SK-N-SH (cell line): ENCODE results near the gene MAST4. TPM values are rescaled to one million over a fixed set of nuclear protein-coding genes. Genes with fewer than 3 reads are reported as not detected.

ENCODE experiments used
- CTCF ChIA-PET: fragments of 300-600, 350-600 bp; formaldehyde crosslinking; extraction: SDS; loops from one replicate; lab custom pipeline; 2021; lab: Yijun Ruan, JAX
- POLR2A ChIA-PET: fragments of 350-600 bp; sonication (Branson Sonifier 250); formaldehyde crosslinking; extraction: SDS; loops from one replicate; lab custom pipeline; 2020; ENCODE audit warnings: antibody characterized with exemption, inconsistent platforms; lab: Yijun Ruan, JAX
- DNase-seq: peaks from one replicate; pipeline ENCODE4 v3.0.0; 2012
- H2AFZ ChIP-seq: fragments of 200-600 bp; sonication (generic); 2 replicates; pipeline ENCODE4 v1.8.1; 2016; ENCODE audit warnings: antibody characterized with exemption, mild to moderate bottlenecking, low read depth
- H3F3A ChIP-seq: fragments of 200-600 bp; sonication (generic); replicated peaks from 2 replicates; pipeline ENCODE3; 2016; ENCODE audit warnings: antibody characterized with exemption, mild to moderate bottlenecking; ENCODE audit not compliant: insufficient read depth
- H3K27ac ChIP-seq, 2 experiments: fragments of 200-500 bp in 1 of 2; fragments of 200-600 bp in 1 of 2; sonication (Bioruptor generic) in 1 of 2; sonication (generic), shearing (Covaris generic) in 1 of 2; 2 replicates each; pipeline versions ENCODE4 v1.5.1 to v1.6.1; 2014 to 2016; ENCODE audit warnings: low read depth in 2 of 2, inconsistent platforms in 1 of 2, low read length in 1 of 2, mild to moderate bottlenecking in 1 of 2, mixed read lengths in 1 of 2
- H3K27me3 ChIP-seq: fragments of 200-600 bp; sonication (generic), shearing (Covaris generic); 2 replicates; pipeline ENCODE4 v1.6.1; 2016; ENCODE audit warnings: mixed run types; ENCODE audit not compliant: insufficient read depth
- H3K36me3 ChIP-seq, 2 experiments: fragments of 200-500 bp in 1 of 2; fragments of 200-600 bp in 1 of 2; sonication (Bioruptor generic) in 1 of 2; sonication (generic) in 1 of 2; replicated peaks in 1 of 2; 2 replicates each; pipeline versions ENCODE3 to v1.5.1; 2014 to 2016; ENCODE audit warnings: low read length in 1 of 2, mild to moderate bottlenecking in 1 of 2; ENCODE audit not compliant: insufficient read depth in 2 of 2, control insufficient read depth in 1 of 2
- H3K4me1 ChIP-seq, 2 experiments: fragments of 200-500 bp in 1 of 2; fragments of 200-600 bp in 1 of 2; sonication (Bioruptor generic) in 1 of 2; sonication (generic), shearing (Covaris generic) in 1 of 2; 2 replicates each; pipeline versions ENCODE4 v1.5.1 to v1.6.1; 2014 to 2016; ENCODE audit warnings: low read depth in 1 of 2, low read length in 1 of 2, mixed run types in 1 of 2; ENCODE audit not compliant: insufficient read depth in 2 of 2, control insufficient read depth in 1 of 2
- H3K4me2 ChIP-seq: fragments of 200-600 bp; sonication (generic), shearing (Covaris generic); 2 replicates; pipeline ENCODE4 v1.6.1; 2017; ENCODE audit warnings: mixed run types
- H3K4me3 ChIP-seq, 2 experiments: fragments of 200-500 bp in 1 of 2; fragments of 200-600 bp in 1 of 2; sonication (Bioruptor generic) in 1 of 2; sonication (generic), shearing (Covaris generic) in 1 of 2; 2 replicates each; pipeline versions ENCODE4 v1.5.1 to v1.8.1; 2014 to 2016; ENCODE audit warnings: low read depth in 2 of 2, inconsistent platforms in 1 of 2, low read length in 1 of 2, mild to moderate bottlenecking in 1 of 2, mixed read lengths in 1 of 2, moderate library complexity in 1 of 2
- H3K79me2 ChIP-seq: fragments of 200-600 bp; sonication (generic); 2 replicates; pipeline ENCODE4 v1.8.1; 2017; ENCODE audit warnings: mild to moderate bottlenecking; ENCODE audit not compliant: insufficient read depth
- H3K9ac ChIP-seq: fragments of 200-600 bp; sonication (generic); 2 replicates; pipeline ENCODE4 v1.6.1; 2017; ENCODE audit warnings: mixed run types
- H3K9me2 ChIP-seq: fragments of 200-600 bp; sonication (generic); 2 replicates; pipeline ENCODE4 v1.6.1; 2017; ENCODE audit warnings: mixed run types
- H3K9me3 ChIP-seq: fragments of 200-600 bp; sonication (generic); 2 replicates; pipeline ENCODE4 v1.6.1; 2017; ENCODE audit warnings: mixed run types, mild to moderate bottlenecking, moderate library complexity
- H4K20me1 ChIP-seq: fragments of 200-600 bp; sonication (generic); 2 replicates; pipeline ENCODE4 v1.6.1; 2017; ENCODE audit warnings: mild to moderate bottlenecking, mixed run types; ENCODE audit not compliant: insufficient read depth
- EZH2phosphoT487 ChIP-seq: fragments of 200-600 bp; sonication (generic); IDR thresholded peaks from 2 replicates; pipeline ENCODE4 v1.6.1; 2017; ENCODE audit warnings: low read depth, mixed run types, mild to moderate bottlenecking, antibody characterized with exemption, moderate library complexity, borderline replicate concordance
- GABPA ChIP-seq: IDR thresholded peaks from 2 replicates; pipeline ENCODE4 v1.4.0; 2012; ENCODE audit warnings: low read depth, mild to moderate bottlenecking
- IRF3 ChIP-seq: fragments of 150-350 bp; IDR thresholded peaks from 2 replicates; pipeline ENCODE4 v1.6.1; 2016; ENCODE audit warnings: mild to moderate bottlenecking, low read depth, low read length
- REST ChIP-seq: IDR thresholded peaks from 2 replicates; pipeline ENCODE4 v1.6.1; 2012; ENCODE audit warnings: mild to moderate bottlenecking, low read depth, low read length, moderate library complexity
- SMC3 ChIP-seq: IDR thresholded peaks from 2 replicates; pipeline ENCODE4 v1.6.1; 2012; ENCODE audit warnings: low read depth, low read length, improper control_type of control experiment
- TCF12 ChIP-seq: IDR thresholded peaks from 2 replicates; pipeline ENCODE4 v1.4.0; 2012
- TEAD4 ChIP-seq: IDR thresholded peaks from 2 replicates; pipeline ENCODE4 v1.4.0; 2012; ENCODE audit warnings: mild to moderate bottlenecking, borderline replicate concordance; ENCODE audit not compliant: insufficient read depth
- WGBS: methylation state at CpG from one replicate; pipeline ENCODE4 v1.1.6; 2017; ENCODE audit warnings: low lambda C conversion rate; 5-methylcytosine and 5-hydroxymethylcytosine counted together
- polyA plus RNA-seq, 3 experiments: library from polyadenylated mRNA; depleted of rRNA; stranded (reverse); fragments of >200 nt; gene quantifications; 2 replicates each; pipeline ENCODE4 v1.2.3, GENCODE V29; 2012

The MAST4 gene
- polyA plus RNA-seq, 1 of the 3 experiments (the other 2 are of a cell fraction) = 2.2 TPM

- TF ChIP-seq REST (no peak), TEAD4 (no peak), IRF3 (no peak)
Measured at GRCh38 chr5:67063791-67064190, 467.6 kb downstream of the MAST4 start (continued).

GRCh38 chr5:67065237-67065636 is 469.0 kb downstream of the MAST4 start:
- ChIA-PET POLR2A (no interaction called here), CTCF (no interaction called here)
- Histone ChIP-seq H4K20me1 (no peaks in the 10 kb centered on the region), H3K9me2 (no peaks in the 10 kb centered on the region), H3K4me1 (no peaks in the 10 kb centered on the region; a peak in 1 of 4 replicates), H3K27ac (no peak overlapping the region), H3K36me3 (no peaks in the 10 kb centered on the region), H3K9me3 (no peaks in the 10 kb centered on the region), H3K27me3 (no peaks in the 10 kb centered on the region), H3K4me3 (no peak overlapping the region), H3K9ac (no peak overlapping the region), H3K4me2 (no peak overlapping the region), H2AFZ (no peak overlapping the region), H3K79me2 (no peaks in the 10 kb centered on the region), H3F3A (no peaks in the 10 kb centered on the region)
- no peak for DNase-seq
- TF ChIP-seq EZH2phosphoT487 = no peak
- WGBS = 94% methylated on average over 4 of the region's 4 CpGs

DNA sequence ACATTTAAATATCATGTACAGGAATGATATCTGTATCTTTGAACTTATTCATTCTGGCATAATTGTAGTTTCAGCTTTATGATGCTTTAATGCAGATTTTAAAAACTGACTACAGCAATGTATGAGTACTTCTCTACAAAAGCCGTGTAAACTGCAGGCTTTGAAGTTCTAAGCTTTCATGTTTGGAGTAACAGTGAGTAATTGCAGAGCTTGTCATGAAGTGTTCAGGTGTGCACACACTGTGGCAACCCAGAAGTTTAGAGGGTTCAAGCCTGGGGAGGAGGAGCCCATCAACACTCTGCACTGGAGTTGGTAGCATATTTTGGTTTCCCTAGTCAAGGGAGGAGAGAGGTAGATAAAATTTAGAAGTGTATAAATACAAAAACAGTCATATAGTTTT is 469.5 kb downstream of the MAST4 start:
- CTCF ChIA-PET = no interaction called here
- WGBS = 92% methylated on average over 1 of the region's 1 CpG

More for the DNA sequence above, 469.5 kb downstream of the MAST4 start:
- Histone ChIP-seq H3K9me3 (no peaks in the 10 kb centered on the region), H3K9ac (no peak overlapping the region), H3K4me2 (no peak overlapping the region), H4K20me1 (no peaks in the 10 kb centered on the region), H3K4me1 (no peaks in the 10 kb centered on the region; a peak in 1 of 4 replicates), H2AFZ (no peak overlapping the region), H3K36me3 (no peaks in the 10 kb centered on the region), H3K27me3 (no peaks in the 10 kb centered on the region), H3F3A (no peaks in the 10 kb centered on the region), H3K79me2 (no peaks in the 10 kb centered on the region), H3K4me3 (no peak overlapping the region), H3K9me2 (no peaks in the 10 kb centered on the region), H3K27ac (no peak overlapping the region)
- POLR2A ChIA-PET = no interaction called here
- no peak for TF ChIP-seq SMC3
- TF ChIP-seq TCF12 = no peak
- no peak for TF ChIP-seq GABPA
- DNase-seq = no peak
